Heart left ventricle (tissue), 16 donors: ENCODE results near the gene SPDL1. TPM values are rescaled to one million over a fixed set of nuclear protein-coding genes. Genes with fewer than 3 reads are reported as not detected.

Experiments used
- ATAC-seq, 4 donors: fragments of 200-7000 bp; cut with Tn5 transposase; one replicate each; pipeline ENCODE4 v1.9.1; 2020 to 2022; ENCODE audit warnings: moderate library complexity in 4 of 4, mild to moderate bottlenecking in 3 of 4, moderate number of reproducible peaks in 1 of 4
- DNase-seq, 5 donors: peaks; one replicate each; pipeline ENCODE4 v3.0.0-alpha.2; 2020
- H3K27ac ChIP-seq, 12 donors: fragments of 200-600 bp; sonication (generic) in 4 of 12; one replicate each; pipeline versions ENCODE4 v1.5.0 to v1.8.0; 2016 to 2022; ENCODE audit warnings: mild to moderate bottlenecking in 2 of 12
- H3K27me3 ChIP-seq, 9 donors: fragments of 200-600 bp; sonication (generic) in 2 of 9; one replicate each; pipeline versions ENCODE4 v1.5.1 to v1.8.0; 2016 to 2022; ENCODE audit warnings: mild to moderate bottlenecking in 3 of 9
- H3K36me3 ChIP-seq, 9 donors: fragments of 200-600 bp; sonication (generic) in 2 of 9; one replicate each; pipeline versions ENCODE4 v1.5.0 to v1.8.0; 2018 to 2022; ENCODE audit warnings: mild to moderate bottlenecking in 2 of 9
- H3K4me1 ChIP-seq, 12 donors: fragments of 200-600 bp; sonication (generic) in 4 of 12; one replicate each; pipeline versions ENCODE4 v1.5.0 to v1.8.0; 2016 to 2022; ENCODE audit warnings: mild to moderate bottlenecking in 3 of 12
- H3K4me3 ChIP-seq, 12 donors: fragments of 200-600 bp; sonication (generic) in 4 of 12; one replicate each; pipeline versions ENCODE4 v1.5.0 to v1.8.0; 2017 to 2022; ENCODE audit warnings: mild to moderate bottlenecking in 9 of 12, moderate library complexity in 4 of 12
- H3K9me3 ChIP-seq, 12 donors: fragments of 200-600 bp; sonication (generic) in 4 of 12; one replicate each; pipeline versions ENCODE4 v1.5.0 to v1.8.0; 2016 to 2022; ENCODE audit warnings: mild to moderate bottlenecking in 1 of 12
- POLR2A ChIP-seq, 2 donors: fragments of 450-650 bp; IDR thresholded peaks; one replicate each; pipeline ENCODE4 v1.6.1; 2017; ENCODE audit warnings: antibody characterized with exemption in 2 of 2, mild to moderate bottlenecking in 2 of 2, moderate library complexity in 2 of 2
- WGBS, 4 donors: extraction: QIAGEN DNeasy Blood & Tissue Kit in 2 of 4; methylation state at CpG; one replicate each; pipeline versions ENCODE4 v1.1.5 to v1.1.7; 2013 to 2018; 5-methylcytosine and 5-hydroxymethylcytosine counted together
- intact Hi-C, 10 donors: fragments of 100-400 bp; cut with DNase I; formaldehyde crosslinking; loops; one replicate each; pipeline versions ENCODE4 v1.11.1 to v1.14.2; 2022
- polyA plus RNA-seq, 2 donors: library from polyadenylated mRNA; stranded (reverse); fragments of 200-250 nt; gene quantifications; one replicate each; pipeline ENCODE4 v1.2.3, GENCODE V29; 2013
- total RNA-seq, 9 donors: library from RNA; depleted of rRNA in 2 of 9; stranded (reverse); fragments of >200 nt in 2 of 9; fragmentation: NEBNext Ultra II Directional in 3 of 9; extraction: Animal tissue kit (Norgen Biotek cat#: 25700) in 3 of 9; gene quantifications; one replicate each; pipeline versions ENCODE4 v1.1.0 to v1.2.4, GENCODE V29; 2016 to 2023
- TF ChIP-seq, protein P1 (sequence below), 12 donors: fragments of 200-600 bp; sonication (generic) in 4 of 12; IDR thresholded peaks; one replicate each; pipeline versions ENCODE4 v1.5.0 to v1.8.0; 2018 to 2022; ENCODE audit warnings: antibody characterized with exemption in 12 of 12, mild to moderate bottlenecking in 5 of 12
- donor health status: ischemic (EF 13 %, LVEDD 7.1; RV severe dilation, severe dysfunction).
- donor health status: healthy with polysubstance abuse.
- donor health status: DM: no; HTN: yes; CAD: no.
- donor health status: DM: no; HTN: no; CAD: no.
- donor health status: ischemic (EF 25% LVEDD 6.9; RV normal size, moderate dysfunction).
- donor health status: ischemic (EF 25% LVEDD 5.7; RV mildly dilated, moderate dysfunction).
- donor health status: healthy.
- donor health status: DM: yes; HTN: yes; CAD: no.
- donor health status: ischemic (EF 35%, LVEDD 5.7; RV mildly dilated, moderate dysfunction).
- donor health status: nonischemic (EF 11% LVEDD 7.7; RV severe dilation, severe dysfunction).
- donor health status: DM: yes; HTN: yes; CAD: no.
- donor health status: PGD.
- donor health status: ischemic (EF 29% LVEDD 5.4; RV normal size, mild dysfunction).
- donor health status: nonischemic (EF 23%, LVEDD 6.1; RV moderate dilation, normal function).

Gene SPDL1
- total and polyA plus RNA-seq, 11 donors: 2.2 to 7.0 (median 5.0) TPM

DNA sequence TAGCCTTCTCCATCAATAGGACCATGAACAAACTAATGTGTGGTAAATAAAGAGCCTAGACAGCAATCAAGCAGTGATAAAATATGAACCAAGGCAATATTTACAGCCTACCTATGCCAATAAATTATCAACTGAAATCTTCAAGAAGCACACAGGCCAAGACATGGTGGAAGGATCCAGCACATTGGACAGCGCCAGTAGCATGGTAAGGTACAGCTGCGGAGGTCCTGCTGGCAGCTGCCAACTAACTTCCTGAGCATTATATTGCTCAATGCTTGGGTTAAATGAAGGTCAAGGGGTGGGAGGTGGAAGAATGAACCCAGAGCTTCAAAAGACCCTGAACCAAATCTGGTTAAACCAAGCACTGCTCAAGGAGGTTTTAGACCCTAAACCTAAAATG, 16.5 kb upstream of the SPDL1 start:
- intact Hi-C loops: no loop called here
- Histone ChIP-seq H3K27me3 (peaks cover 0 to 23% (median 0%) of the 10 kb centered on the region in 9 donors), H3K9me3 (no peaks in the 10 kb centered on the region), H3K36me3 (no peaks in the 10 kb centered on the region), H3K4me1 (no peaks in the 10 kb centered on the region), H3K4me3 (no peak overlapping the region), H3K27ac (no peak overlapping the region)
- no peak for DNase-seq
- WGBS, 4 donors: 42 to 61% (median 52%) methylated on average over 2 of the region's 2 CpGs
- no peak for ATAC-seq
- no peak for TF ChIP-seq POLR2A (IDR thresholded peaks at IDR 0.05)

GRCh38 chr5:169569513-169569912, 14.1 kb upstream of the SPDL1 start:
- ATAC-seq (no peak), DNase-seq (no peak)
- no peak overlapping the region for H3K4me3 ChIP-seq
- H3K4me1 ChIP-seq: no peaks in the 10 kb centered on the region
- peaks cover 0 to 24% (median 0%) of the 10 kb centered on the region in 9 donors for H3K27me3 ChIP-seq
- TF ChIP-seq, protein P1, sequence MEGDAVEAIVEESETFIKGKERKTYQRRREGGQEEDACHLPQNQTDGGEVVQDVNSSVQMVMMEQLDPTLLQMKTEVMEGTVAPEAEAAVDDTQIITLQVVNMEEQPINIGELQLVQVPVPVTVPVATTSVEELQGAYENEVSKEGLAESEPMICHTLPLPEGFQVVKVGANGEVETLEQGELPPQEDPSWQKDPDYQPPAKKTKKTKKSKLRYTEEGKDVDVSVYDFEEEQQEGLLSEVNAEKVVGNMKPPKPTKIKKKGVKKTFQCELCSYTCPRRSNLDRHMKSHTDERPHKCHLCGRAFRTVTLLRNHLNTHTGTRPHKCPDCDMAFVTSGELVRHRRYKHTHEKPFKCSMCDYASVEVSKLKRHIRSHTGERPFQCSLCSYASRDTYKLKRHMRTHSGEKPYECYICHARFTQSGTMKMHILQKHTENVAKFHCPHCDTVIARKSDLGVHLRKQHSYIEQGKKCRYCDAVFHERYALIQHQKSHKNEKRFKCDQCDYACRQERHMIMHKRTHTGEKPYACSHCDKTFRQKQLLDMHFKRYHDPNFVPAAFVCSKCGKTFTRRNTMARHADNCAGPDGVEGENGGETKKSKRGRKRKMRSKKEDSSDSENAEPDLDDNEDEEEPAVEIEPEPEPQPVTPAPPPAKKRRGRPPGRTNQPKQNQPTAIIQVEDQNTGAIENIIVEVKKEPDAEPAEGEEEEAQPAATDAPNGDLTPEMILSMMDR (IDR thresholded peaks at IDR 0.05): no peak
- no peak for TF ChIP-seq POLR2A (IDR thresholded peaks at IDR 0.05)
- H3K9me3 ChIP-seq: no peaks in the 10 kb centered on the region
- 78 to 89% (median 80%) methylated on average over 3 of the region's 3 CpGs for WGBS, 4 donors
- H3K36me3 ChIP-seq: no peaks in the 10 kb centered on the region
- H3K27ac ChIP-seq: no peak overlapping the region
- intact Hi-C loops: no loop called here

DNA sequence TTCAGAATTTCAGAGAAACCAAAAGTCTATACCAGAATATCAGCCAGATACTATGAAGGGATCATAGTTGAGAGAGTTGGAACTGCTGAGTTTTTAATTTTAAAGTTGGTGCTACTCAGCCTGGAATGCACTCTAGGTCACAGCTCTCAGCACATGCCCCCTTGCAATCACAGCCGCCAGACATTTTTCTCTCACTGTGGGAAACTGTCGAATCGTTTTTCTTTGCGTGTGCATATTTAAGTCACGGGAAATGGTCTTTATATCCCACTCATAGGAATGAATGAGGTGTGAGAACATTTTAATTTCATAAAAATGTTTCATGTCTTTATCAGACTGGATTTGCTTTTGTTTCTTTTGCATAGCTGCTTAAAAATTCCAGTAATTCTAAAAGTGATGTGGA, 12.2 kb upstream of the SPDL1 start:
- intact Hi-C loops: loop anchor here in 3 of 10 donors (10.0 kb wide), 3 partner anchors 577 to 897 kb away; no protein-coding TSS in a partner anchor
- Histone ChIP-seq H3K9me3 (no peaks in the 10 kb centered on the region), H3K27me3 (peaks cover 0 to 38% (median 0%) of the 10 kb centered on the region in 9 donors), H3K4me1 (peaks cover 0 to 3% (median 0%) of the 10 kb centered on the region in 12 donors), H3K36me3 (no peaks in the 10 kb centered on the region), H3K4me3 (no peak overlapping the region), H3K27ac (no peak overlapping the region)
- TF ChIP-seq POLR2A (IDR thresholded peaks at IDR 0.05): no peak
- TF ChIP-seq, protein P1 (IDR thresholded peaks at IDR 0.05): no peak
- ATAC-seq: no peak
- DNase-seq: no peak
- WGBS, 4 donors: 47 to 54% (median 52%) methylated on average over 5 of the region's 5 CpGs

DNA sequence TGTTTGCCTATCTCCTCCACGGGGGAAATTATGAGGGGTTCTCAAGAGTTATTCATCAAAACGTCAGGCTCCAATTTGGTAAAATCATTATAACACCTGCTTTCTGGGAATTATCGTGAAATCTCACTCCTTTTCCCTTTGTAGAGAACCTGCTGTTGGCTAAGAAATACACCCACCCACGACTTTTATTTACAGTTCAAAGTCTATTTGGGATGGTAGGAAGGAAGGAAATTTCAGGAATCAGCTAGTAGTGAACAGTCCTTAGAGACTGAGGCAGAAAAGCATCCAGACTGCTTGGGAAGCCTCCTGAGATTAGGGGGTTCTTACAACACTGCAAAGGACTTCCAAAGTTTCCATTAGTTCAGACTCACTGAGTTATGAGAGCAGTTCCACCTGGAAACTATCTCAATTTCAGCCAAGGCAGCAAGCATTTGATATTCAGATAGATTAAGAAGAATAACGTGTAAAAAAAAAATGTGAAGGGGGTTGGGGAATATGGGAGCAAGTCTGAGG, 9.4 kb upstream of the SPDL1 start:
- 36 to 45% (median 38%) methylated on average over 5 of the region's 5 CpGs for WGBS, 4 donors
- Histone ChIP-seq H3K27ac (no peak overlapping the region), H3K4me1 (peaks cover 0 to 3% (median 0%) of the 10 kb centered on the region in 12 donors), H3K4me3 (no peak overlapping the region), H3K36me3 (no peaks in the 10 kb centered on the region), H3K9me3 (no peaks in the 10 kb centered on the region), H3K27me3 (peaks cover 0 to 55% (median 0%) of the 10 kb centered on the region in 9 donors)
- ATAC-seq: peak in 3 of 4 donors; percentile 64 to 72 (median 68)
- TF ChIP-seq POLR2A (IDR thresholded peaks at IDR 0.05): no peak
- TF ChIP-seq, protein P1 (IDR thresholded peaks at IDR 0.05): no peak
- no peak for DNase-seq
- intact Hi-C loops: loop anchor here in 3 of 10 donors (10.0 kb wide), 3 partner anchors 579 to 899 kb away; no protein-coding TSS in a partner anchor
